Measurements from ENCODE around the gene EFR3B.

GRCh38 chr2:25026008-25026530 is 15.8 kb upstream of the EFR3B start:
- no peak for TF ChIP-seq CTCF (IDR thresholded peaks at IDR 0.05; ENCODE audit: low read depth, low read length, poor library complexity, severe bottlenecking)
- no peak for TF ChIP-seq EZH2phosphoT487 (IDR thresholded peaks at IDR 0.05; ENCODE audit: borderline replicate concordance, low read length)
